Right lobe of liver (tissue), 6 donors: ENCODE data around the gene BCL2L14. TPM values are rescaled to one million over a fixed set of nuclear protein-coding genes. Genes with fewer than 3 reads are reported as not detected.

ENCODE experiments used
- ATAC-seq, 4 donors: fragments of 200-7000 bp; cut with Tn5 transposase; one replicate each; pipeline ENCODE4 v1.9.1; 2020; ENCODE audit warnings: mild to moderate bottlenecking in 4 of 4, moderate library complexity in 4 of 4
- DNase-seq, 3 donors: peaks; one replicate each; pipeline ENCODE4 v3.0.0-alpha.2; 2020
- H3K27ac ChIP-seq, 3 donors: fragments of 200-600 bp; one replicate each; pipeline ENCODE4 v1.8.0; 2022
- H3K27me3 ChIP-seq, 2 donors: fragments of 200-600 bp; one replicate each; pipeline ENCODE4 v1.8.0; 2022
- H3K36me3 ChIP-seq, 4 donors: fragments of 200-600 bp; sonication (generic) in 1 of 4; one replicate each; pipeline versions ENCODE4 v1.5.1 to v1.8.0; 2017 to 2022; ENCODE audit warnings: control low read depth in 1 of 4
- H3K4me1 ChIP-seq, 4 donors: fragments of 200-600 bp; sonication (generic) in 1 of 4; one replicate each; pipeline versions ENCODE4 v1.5.1 to v1.8.0; 2017 to 2022; ENCODE audit warnings: control low read depth in 1 of 4
- H3K4me3 ChIP-seq, 3 donors: fragments of 200-600 bp; one replicate each; pipeline ENCODE4 v1.8.0; 2022
- H3K9me3 ChIP-seq, 4 donors: fragments of 200-600 bp; sonication (generic) in 1 of 4; one replicate each; pipeline versions ENCODE4 v1.5.1 to v1.8.0; 2017 to 2022; ENCODE audit warnings: control low read depth in 1 of 4
- POLR2A ChIP-seq: fragments of 450-650 bp; IDR thresholded peaks from one replicate; pipeline ENCODE4 v1.6.1; 2017; ENCODE audit warnings: antibody characterized with exemption, mild to moderate bottlenecking
- WGBS: methylation state at CpG from one replicate; pipeline ENCODE4 v1.1.6; 2018; ENCODE audit warnings: low coverage, low lambda C conversion rate; ENCODE audit not compliant: insufficient coverage; ENCODE audit errors: missing lambda C conversion rate; 5-methylcytosine and 5-hydroxymethylcytosine counted together
- intact Hi-C, 2 donors: fragments of 100-400 bp; cut with DNase I; formaldehyde crosslinking; loops; one replicate each; pipeline versions ENCODE4 v1.11.2 to v1.14.1; 2022
- total RNA-seq, 6 experiments: library from RNA; depleted of rRNA in 2 of 6; stranded (reverse); fragments of >200 nt in 2 of 6; fragmentation: NEBNext Ultra II Directional in 3 of 6; extraction: Animal tissue kit (Norgen Biotek cat#: 25700) in 3 of 6; gene quantifications; one replicate each; pipeline versions ENCODE4 v1.1.0 to v1.2.4, GENCODE V29; 2016 to 2023
- TF ChIP-seq, protein P1 (sequence below), 4 donors: fragments of 200-600 bp in 3 of 4; fragments of 450-650 bp in 1 of 4; IDR thresholded peaks; one replicate each; pipeline versions ENCODE4 v1.5.1 to v1.8.0; 2016 to 2022; ENCODE audit warnings: antibody characterized with exemption in 4 of 4, mild to moderate bottlenecking in 2 of 4
- donor health status: DM: no; HTN: yes; CAD: no.
- donor health status: DM: no; HTN: no; CAD: no.
- donor health status: DM: no; HTN: no; CAD: no.
- donor health status: DM: no; HTN: yes; CAD: no.
- donor health status: DM: no; HTN: yes; CAD: no.

BCL2L14 gene
- total RNA-seq, 6 experiments from 2014 or later: 0.14 to 1.1 TPM; not detected in 4

DNA sequence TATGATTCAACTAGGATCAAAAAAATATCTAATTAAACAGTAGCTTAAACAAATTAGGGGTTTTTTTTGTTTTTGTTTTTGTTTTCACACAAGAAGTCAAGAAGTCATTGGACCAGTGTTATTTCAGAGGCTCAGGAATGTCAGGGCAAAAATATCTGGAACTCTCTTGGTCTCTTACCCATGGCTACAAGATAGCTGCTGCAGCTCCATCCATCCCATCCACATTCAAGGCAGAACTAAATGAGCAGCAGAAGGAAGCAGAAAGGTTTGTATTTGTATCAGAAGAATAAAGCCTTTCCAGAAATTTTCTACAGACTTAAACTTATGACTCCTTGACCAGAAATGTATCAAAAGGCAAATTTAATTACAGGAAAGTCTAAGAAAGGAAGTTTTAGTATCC, 33.8 kb upstream of the BCL2L14 start:
- Histone ChIP-seq H3K4me3 (no peak overlapping the region), H3K27ac (no peak overlapping the region), H3K27me3 (no peaks in the 10 kb centered on the region), H3K4me1 (peaks cover 0 to 6% (median 0%) of the 10 kb centered on the region in 4 donors), H3K9me3 (no peaks in the 10 kb centered on the region), H3K36me3 (no peaks in the 10 kb centered on the region)
- ATAC-seq (no peak), DNase-seq (no peak)
- TF ChIP-seq, protein P1, sequence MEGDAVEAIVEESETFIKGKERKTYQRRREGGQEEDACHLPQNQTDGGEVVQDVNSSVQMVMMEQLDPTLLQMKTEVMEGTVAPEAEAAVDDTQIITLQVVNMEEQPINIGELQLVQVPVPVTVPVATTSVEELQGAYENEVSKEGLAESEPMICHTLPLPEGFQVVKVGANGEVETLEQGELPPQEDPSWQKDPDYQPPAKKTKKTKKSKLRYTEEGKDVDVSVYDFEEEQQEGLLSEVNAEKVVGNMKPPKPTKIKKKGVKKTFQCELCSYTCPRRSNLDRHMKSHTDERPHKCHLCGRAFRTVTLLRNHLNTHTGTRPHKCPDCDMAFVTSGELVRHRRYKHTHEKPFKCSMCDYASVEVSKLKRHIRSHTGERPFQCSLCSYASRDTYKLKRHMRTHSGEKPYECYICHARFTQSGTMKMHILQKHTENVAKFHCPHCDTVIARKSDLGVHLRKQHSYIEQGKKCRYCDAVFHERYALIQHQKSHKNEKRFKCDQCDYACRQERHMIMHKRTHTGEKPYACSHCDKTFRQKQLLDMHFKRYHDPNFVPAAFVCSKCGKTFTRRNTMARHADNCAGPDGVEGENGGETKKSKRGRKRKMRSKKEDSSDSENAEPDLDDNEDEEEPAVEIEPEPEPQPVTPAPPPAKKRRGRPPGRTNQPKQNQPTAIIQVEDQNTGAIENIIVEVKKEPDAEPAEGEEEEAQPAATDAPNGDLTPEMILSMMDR (IDR thresholded peaks at IDR 0.05): no peak
- no peak for TF ChIP-seq POLR2A
- intact Hi-C loops: loop anchor here in 1 of 2 donors (10.0 kb wide), 1 partner anchor 452 kb away; no protein-coding TSS in a partner anchor

DNA sequence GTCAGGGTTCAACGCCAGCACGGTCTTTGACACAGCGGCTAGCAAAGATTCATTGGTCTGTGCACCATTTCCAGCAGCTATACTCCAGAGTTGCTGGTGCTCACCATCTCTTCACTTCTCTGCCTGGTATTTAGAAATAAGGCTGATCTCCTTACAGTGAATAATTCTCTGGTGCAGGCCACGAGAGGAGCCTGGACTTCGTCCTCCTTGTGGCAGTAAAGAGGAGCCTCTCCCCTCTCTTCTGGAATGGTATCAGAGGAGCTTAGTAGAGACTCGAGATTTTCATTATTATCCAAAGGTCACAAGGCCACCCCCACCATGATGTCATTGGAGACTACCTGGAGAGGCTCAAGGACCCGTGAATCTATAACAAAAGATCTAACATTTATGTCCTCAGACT, 30.8 kb upstream of the BCL2L14 start:
- WGBS: 70% methylated on average over 4 of the region's 7 CpGs
- H3K4me1 ChIP-seq: no peaks in the 10 kb centered on the region
- no peak for TF ChIP-seq POLR2A
- TF ChIP-seq, protein P1 (IDR thresholded peaks at IDR 0.05): no peak
- intact Hi-C loops: loop anchor here in 1 of 2 donors (10.0 kb wide), 1 partner anchor 455 kb away; no protein-coding TSS in a partner anchor
- DNase-seq (no peak), ATAC-seq (no peak)
- no peaks in the 10 kb centered on the region for H3K27me3 ChIP-seq
- no peak overlapping the region for H3K27ac ChIP-seq
- no peak overlapping the region for H3K4me3 ChIP-seq
- H3K9me3 ChIP-seq: no peaks in the 10 kb centered on the region
- no peaks in the 10 kb centered on the region for H3K36me3 ChIP-seq

DNA sequence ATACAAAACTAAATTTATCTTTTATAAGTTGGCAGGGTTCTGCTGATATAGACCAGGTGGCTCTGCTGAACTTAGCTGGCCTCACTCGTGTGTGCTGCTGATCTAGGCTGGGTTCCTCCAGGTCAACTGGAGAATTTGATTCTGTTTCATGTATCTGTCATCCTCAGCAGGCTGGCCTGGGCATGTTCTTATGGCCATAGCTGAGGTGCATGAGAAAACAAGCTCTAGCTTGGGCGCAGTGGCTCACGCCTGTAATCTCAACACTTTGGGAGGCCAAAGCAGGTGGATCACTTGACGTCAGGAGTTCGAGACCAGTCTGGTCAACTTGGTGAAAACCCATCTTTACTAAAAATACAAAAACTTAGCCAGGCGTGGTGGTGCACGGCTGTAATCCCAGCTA, 24.3 kb upstream of the BCL2L14 start:
- no peaks in the 10 kb centered on the region for H3K4me1 ChIP-seq
- H3K36me3 ChIP-seq: no peaks in the 10 kb centered on the region
- H3K27me3 ChIP-seq: no peaks in the 10 kb centered on the region
- no peak for TF ChIP-seq POLR2A
- TF ChIP-seq, protein P1 (IDR thresholded peaks at IDR 0.05): no peak
- DNase-seq (no peak), ATAC-seq (no peak)
- H3K4me3 ChIP-seq: no peak overlapping the region
- intact Hi-C loops: no loop called here
- no peaks in the 10 kb centered on the region for H3K9me3 ChIP-seq
- 86% methylated on average over 6 of the region's 7 CpGs for WGBS
- H3K27ac ChIP-seq: no peak overlapping the region

DNA sequence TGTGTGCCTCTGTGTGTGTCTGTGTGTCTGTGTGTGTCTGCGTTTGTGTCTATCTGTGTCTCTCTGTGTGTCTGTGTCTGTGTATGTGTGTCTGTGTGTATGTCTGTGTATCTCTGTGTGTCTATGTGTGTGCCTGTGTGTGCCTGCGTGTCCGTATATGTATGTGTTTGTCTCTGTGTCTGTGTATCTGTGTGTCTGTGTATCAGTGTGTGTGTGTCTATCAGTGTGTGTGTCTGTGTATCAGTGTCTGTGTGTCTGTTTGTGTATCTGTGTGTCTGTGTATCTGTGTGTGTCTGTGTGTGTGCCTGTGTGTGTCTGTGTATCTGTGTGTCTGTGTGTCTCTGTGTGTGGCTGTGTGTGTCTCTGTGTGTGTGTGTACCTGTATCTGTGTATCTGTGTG, 23.1 kb upstream of the BCL2L14 start:
- 83% methylated on average over 3 of the region's 3 CpGs for WGBS
- intact Hi-C loops: no loop called here

More for the DNA sequence above, 23.1 kb upstream of the BCL2L14 start:
- H3K4me3 ChIP-seq: no peak overlapping the region
- no peaks in the 10 kb centered on the region for H3K9me3 ChIP-seq
- H3K27ac ChIP-seq: no peak overlapping the region
- H3K4me1 ChIP-seq: no peaks in the 10 kb centered on the region
- no peaks in the 10 kb centered on the region for H3K36me3 ChIP-seq
- no peaks in the 10 kb centered on the region for H3K27me3 ChIP-seq
- ATAC-seq (no peak), DNase-seq (no peak)
- TF ChIP-seq, protein P1 (IDR thresholded peaks at IDR 0.05): no peak
- TF ChIP-seq POLR2A: no peak
